NCI-H187 (cell line): ENCODE results near the gene PHB1.
A peak's percentile ranks its signal among the peaks of the same experiment; 100 is the strongest.
"Not testable (repeated sequence)": the region's sequence is repeated elsewhere in the genome, so short reads cannot be mapped to it uniquely, and the experiment has no call there.

Source experiments
- DNase-seq, 2 experiments: peaks; one replicate each; lab custom pipeline; 2025; lab: John Stamatoyannopoulos, UW

Gene PHB1

GRCh38 chr17:49439673-49440571 lies 25.2 kb upstream of the PHB1 start:
- DNase-seq, result no peak

- no peak for DNase-seq
These were observed 24.6 kb upstream of the PHB1 start for GRCh38 chr17:49439305-49439672.

DNA sequence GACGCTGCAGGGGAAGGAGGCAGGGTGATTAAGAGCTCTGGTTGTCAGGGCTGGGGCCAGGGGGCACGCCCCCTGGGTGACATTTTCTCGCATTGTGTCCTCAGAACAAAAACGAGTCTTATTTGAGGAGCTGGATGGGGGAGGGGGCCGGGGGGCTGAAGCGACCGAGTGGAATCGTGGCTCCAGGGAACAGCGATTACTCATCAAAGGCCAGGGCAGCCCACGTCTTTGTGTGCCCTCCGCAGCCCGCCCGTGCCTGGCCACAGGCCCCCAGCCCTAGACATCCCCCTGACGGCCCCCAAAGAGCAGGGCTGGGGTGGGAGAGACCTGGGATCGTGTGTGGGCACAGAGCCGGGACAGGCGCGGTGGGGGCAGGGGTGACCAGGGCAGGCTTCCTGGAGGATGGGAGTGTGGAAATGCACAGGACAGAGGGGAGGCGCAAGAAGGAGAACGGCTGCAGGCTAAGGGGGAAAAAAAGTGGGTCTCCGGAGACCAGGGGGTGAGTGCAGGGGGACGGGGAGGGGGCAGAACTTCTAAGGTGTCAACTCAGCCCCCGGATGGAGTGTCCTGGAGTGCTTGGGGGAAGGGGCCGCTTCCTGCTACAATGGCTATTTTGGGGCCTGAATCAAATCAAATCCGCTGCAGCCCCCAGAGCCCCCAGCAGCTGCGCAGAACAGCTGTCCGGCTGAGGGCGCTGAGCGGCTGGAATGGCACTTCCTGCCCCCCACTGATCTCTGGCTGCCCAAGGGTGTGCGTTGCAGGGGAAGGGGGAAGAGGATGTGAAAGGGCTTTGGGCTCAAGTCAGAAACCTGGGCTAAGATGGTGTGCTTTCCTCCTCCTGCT lies 24.0 kb upstream of the PHB1 start:
- DNase-seq, result no peak

DNA sequence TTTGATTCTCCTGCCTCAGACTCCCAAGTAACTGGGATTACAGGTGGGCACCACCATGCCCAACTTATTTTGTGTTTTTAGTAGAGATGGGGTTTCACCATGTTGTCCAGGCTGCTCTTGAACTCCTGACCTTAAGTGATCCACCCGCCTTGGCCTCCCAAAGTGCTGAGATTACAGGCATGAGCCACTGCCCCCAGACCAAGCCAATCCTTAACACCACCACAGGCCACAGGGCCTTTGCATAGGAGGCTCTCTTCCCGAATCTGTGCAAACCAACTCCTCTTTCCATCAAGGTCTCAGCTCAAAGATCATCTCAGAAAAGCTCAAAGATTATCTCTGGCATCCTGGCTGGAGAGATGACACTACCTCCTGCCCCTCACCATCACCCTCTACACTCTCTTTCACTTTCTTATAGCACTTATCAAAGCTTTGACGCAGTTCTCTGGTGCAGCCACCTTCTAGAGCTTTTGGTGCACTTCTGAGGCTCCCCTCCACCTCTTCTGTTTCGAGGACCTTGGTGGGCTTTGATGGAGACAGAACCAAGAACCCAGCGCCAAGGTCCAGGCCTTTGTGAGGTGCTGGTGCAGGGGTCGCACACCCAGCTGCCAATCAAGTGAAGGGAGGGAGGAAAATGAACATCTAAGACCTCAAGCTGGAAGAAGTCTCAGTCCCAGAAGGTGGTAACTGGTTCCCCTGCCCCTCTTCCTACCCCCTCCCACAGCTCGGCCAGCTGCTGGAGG lies 23.2 kb upstream of the PHB1 start:
- no peak for DNase-seq

- no peak for DNase-seq
These were observed 21.5 kb upstream of the PHB1 start for GRCh38 chr17:49436174-49436573.

DNA sequence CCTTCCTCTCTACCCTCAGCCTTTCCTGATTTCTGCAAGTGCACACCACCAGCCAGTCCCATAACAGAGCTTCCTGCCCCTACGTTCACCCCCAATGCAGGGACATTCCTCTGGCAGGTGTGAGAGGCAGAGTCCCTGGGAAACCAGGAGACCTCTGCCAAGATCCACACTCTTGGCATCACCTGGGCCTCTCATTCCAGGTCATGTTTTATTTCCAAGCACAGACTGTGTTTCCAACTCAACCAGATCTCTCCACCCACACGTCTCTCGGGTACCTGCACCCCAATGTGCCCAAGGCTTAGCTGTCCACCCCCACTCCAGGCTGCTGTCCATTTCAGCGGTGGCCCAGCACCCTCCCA lies 21.0 kb upstream of the PHB1 start:
- no peak for DNase-seq

- DNase-seq, result peak; percentile 5 to 7
These were observed 20.4 kb upstream of the PHB1 start for GRCh38 chr17:49434821-49435670.

GRCh38 chr17:49433000-49433694 lies 18.5 kb upstream of the PHB1 start:
- DNase-seq, result no peak

DNA sequence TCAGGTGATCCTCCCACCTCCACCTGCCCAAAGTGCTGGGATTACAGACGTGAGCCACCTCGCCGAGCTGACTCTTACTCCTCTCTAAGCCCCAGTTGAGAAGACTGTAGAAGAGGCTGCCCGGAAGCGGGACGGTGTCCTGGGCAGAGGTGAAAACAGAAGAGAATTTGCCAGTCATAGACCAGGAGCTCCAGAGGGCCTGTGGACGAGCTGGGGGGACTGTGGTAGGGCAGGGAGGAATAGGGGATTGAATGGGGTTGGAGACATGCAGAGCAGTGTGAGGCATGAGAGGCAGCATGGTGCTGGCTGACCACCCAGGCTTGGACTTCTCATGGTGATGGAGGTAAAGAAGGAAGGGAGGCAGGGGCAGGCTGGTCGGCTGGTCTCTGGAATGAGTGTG lies 17.1 kb upstream of the PHB1 start:
- no peak for DNase-seq

- DNase-seq, result no peak
These were observed 10.3 kb upstream of the PHB1 start for GRCh38 chr17:49425004-49425286.

DNA sequence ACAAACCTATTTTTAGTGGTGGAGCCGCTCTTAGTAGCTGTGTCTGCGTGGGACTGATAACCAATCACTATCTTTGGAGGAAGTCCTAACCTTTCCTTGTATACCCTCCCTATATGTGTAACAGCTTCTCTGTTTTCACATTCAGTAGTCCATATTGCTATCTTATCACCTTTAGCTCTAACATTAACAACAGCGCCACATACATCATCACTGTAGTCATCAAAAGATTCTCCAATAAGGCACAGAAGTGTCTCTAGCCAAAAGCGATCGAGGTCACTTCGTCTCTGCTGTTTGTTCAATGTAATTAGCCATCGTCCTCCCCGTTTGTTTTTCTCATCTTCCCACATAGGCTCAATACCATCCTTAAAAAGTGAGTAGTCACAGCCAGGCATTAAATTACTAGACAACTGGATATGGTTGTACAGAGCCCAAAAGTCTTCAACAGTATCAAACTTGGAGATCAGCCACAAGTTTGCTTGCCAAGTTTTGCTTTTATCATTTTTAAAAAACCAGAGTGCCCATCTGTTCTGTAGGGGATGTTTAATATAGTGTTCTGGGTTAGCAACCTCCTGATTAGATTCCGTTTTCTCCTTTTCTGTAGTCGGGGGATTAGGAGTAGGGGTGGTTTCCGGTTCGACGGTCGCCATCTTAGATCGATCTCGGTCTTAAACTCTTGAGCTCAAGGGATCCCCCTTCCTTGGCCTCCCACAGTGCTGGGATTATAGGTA lies 9.8 kb upstream of the PHB1 start:
- DNase-seq, result not testable (repeated sequence)

DNA sequence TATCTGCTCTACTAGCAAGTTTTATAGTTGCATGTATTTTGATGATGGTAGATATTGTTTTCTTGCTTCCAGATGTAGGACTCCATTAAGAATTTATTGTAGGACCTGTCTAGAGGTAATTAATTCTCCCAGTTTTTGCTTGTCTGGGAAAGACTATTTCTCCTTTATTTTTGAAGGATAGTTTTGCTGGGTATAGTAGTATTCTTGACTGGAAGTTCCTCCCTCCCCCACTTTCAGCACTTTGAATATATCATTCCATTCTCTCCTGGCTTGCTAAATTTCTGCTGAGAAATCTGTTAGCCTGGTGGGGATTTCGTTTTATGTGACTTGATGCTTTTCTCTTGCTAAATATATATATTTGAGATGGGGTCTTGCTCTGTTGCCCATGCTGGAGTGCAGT lies 8.0 kb upstream of the PHB1 start:
- no peak for DNase-seq

DNA sequence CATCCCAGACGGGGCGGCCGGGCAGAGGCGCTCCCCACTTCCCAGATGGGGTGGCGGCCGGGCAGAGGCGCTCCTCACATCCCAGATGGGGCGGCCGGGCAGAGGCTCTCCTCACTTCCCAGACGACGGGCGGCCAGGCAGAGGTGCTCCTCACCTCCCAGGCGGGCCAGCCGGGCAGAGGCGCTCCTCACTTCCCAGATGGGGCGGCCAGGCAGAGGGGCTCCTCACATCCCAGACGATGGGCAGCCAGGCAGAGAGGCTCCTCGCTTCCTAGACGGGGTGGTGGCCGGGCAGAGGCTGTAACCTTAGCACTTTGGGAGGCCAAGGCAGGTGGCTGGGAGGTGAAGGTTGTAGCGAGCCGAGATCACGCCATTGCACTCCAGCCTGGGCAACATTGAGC lies 5.1 kb upstream of the PHB1 start:
- DNase-seq, result not testable (repeated sequence)

DNA sequence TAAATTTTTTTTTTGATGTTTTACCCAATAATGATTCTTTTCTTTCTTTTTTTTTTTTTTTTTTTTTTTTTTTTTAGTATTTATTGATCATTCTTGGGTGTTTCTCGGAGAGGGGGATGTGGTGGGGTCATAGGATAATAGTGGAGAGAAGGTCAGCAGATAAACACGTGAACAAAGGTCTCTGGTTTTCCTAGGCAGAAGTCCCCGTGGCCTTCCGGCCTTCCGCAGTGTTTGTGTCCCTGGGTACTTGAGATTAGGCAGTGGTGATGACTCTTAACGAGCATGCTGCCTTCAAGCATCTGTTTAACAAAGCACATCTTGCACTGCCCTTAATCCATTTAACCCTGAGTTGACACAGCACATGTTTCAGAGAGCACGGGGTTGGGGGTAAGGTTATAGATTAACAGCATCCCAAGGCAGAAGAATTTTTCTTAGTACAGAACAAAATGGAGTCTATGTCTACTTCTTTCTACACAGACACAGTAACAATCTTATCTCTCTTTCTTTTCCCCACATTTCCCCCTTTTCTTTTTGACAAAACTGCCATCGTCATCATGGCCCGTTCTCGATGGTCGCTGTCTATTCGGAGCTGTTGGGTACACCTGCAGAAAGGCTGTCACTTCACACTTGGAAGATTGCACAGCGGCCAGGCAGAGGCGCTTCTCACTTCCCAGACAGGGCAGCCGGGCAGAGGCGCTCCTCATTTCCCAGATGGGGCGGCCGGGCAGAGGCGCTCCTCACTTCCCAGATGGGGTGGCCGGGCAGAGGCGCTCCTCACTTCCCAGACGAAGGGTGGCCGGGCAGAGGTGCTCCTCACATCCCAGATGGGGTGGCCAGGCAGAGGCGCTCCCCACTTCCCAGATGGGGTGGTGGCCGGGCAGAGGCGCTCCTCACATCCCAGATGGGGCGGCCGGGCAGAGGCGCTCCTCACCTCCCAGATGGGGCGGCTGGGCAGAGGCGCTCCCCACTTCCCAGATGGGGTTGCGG lies 4.4 kb upstream of the PHB1 start:
- not testable (repeated sequence) for DNase-seq

- DNase-seq, result no peak
These were observed 436 bp downstream of the PHB1 start for GRCh38 chr17:49414271-49414621.

GRCh38 chr17:49409066-49409465 lies 5.6 kb downstream of the PHB1 start:
- DNase-seq, result no peak

DNA sequence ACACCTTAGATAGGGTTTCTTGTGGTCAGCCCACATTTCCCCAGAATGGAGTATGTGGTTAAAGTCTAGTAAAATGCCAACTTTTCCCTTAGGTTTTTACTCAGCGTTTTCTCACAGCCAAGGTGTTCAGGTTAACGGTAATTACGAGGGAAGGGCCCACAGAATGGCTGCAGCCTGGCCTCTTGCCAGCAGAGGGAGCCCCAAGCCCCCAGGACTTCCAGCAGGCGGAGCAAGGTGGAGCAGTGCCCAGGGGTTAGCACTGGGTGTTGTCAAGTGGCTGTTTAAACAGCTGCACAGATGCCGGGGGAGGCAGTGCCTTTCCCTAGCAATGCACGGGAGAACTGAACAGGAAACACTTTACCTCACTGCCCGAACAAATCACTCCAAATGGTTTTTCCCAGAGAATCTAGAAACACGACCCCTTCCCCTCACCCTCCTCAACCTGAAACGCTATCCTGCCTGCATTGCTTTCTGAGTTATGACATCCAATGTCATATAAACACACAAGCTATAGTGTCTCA lies 6.6 kb downstream of the PHB1 start:
- DNase-seq, result peak; percentile 83 to 88

GRCh38 chr17:49407086-49407485 lies 7.6 kb downstream of the PHB1 start:
- DNase-seq, result no peak

DNA sequence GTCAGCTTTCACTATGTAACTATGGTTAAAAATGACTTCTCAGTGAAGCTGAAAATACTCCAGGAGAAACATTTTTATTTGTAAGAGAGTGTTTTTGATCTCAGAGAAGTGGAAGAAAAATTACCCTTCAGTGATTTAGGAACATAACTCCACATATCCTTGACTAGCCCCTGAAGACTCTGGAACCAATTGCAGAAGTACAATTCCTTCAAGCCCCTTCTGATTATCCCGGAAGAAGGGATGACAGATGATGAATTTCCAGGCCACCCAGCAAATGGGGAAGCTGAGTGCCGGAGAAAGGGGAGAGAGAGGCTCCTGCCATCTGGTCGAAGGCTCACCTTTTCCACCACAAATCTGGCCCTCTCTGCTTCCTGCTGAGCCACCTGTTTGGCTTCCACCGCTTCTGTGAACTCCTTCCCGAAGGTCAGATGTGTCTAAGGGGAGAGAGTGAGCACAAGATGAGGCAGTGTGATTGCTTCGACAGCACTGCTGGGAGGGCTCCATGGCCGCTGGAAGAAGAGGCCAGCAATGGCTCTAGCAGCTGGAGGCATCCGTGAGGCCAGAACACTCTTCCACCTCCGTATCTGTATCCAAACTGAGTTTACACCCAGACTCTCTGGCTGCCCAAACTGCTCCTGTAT lies 8.1 kb downstream of the PHB1 start:
- no peak for DNase-seq
